Prostate gland (tissue), 2 donors: Measurements from ENCODE around the gene GNLY. TPM values are rescaled to one million over a fixed set of nuclear protein-coding genes. Genes with fewer than 3 reads are reported as not detected.

ENCODE experiments used
- DNase-seq: peaks from one replicate; pipeline ENCODE4 v3.0.0-alpha.2; 2019; ENCODE audit warnings: low spot score
- H3K27ac ChIP-seq, 2 donors: fragments of 200-600 bp; sonication (generic); 2 replicates each; pipeline ENCODE4 v1.5.1; 2017 to 2019
- H3K27me3 ChIP-seq: fragments of 200-600 bp; sonication (generic); replicated peaks from 2 replicates; pipeline ENCODE4 v1.5.1; 2019; ENCODE audit not compliant: insufficient read depth
- H3K36me3 ChIP-seq, 2 donors: fragments of 200-600 bp; sonication (generic); 1 replicate in 1 of 2; 2 replicates in 1 of 2; pipeline versions ENCODE4 v1.5.1 to v1.8.1; 2017 to 2019
- H3K4me1 ChIP-seq: fragments of 200-600 bp; sonication (generic); replicated peaks from 2 replicates; pipeline ENCODE4 v1.5.1; 2019
- H3K4me3 ChIP-seq, 2 donors: fragments of 200-600 bp; sonication (generic); 2 replicates each; pipeline ENCODE4 v1.5.1; 2017 to 2019
- H3K9me3 ChIP-seq: fragments of 200-600 bp; sonication (generic); 2 replicates; pipeline ENCODE4 v1.5.1; 2017
- CTCF ChIP-seq, 4 experiments: fragments of 200-600 bp in 2 of 4; fragments of 450-650 bp in 2 of 4; sonication (generic) in 2 of 4; IDR thresholded peaks; 1 replicate in 3 of 4; 2 replicates in 1 of 4; pipeline ENCODE4 v1.5.1; 2016 to 2019; ENCODE audit warnings: antibody characterized with exemption in 4 of 4, mild to moderate bottlenecking in 2 of 4, moderate library complexity in 2 of 4
- POLR2A ChIP-seq: fragments of 450-650 bp; IDR thresholded peaks from one replicate; pipeline ENCODE4 v1.6.1; 2016; ENCODE audit warnings: antibody characterized with exemption, mild to moderate bottlenecking
- POLR2AphosphoS5 ChIP-seq: sonication (generic); formaldehyde crosslinking; IDR thresholded peaks from one replicate; pipeline ENCODE4 v1.6.1; 2017; ENCODE audit warnings: antibody characterized with exemption
- WGBS: methylation state at CpG from one replicate; pipeline ENCODE4 v1.1.5; 2018; 5-methylcytosine and 5-hydroxymethylcytosine counted together
- intact Hi-C: fragments of 100-400 bp; cut with DNase I; formaldehyde crosslinking; loops from one replicate; pipeline ENCODE4 v1.14.2; 2022
- total RNA-seq, 2 donors: library from RNA; depleted of rRNA; stranded (reverse); fragments of >200 nt; gene quantifications; one replicate each; pipeline ENCODE4 v1.1.0, GENCODE V29; 2016

The GNLY gene
- total RNA-seq, 2 donors from 2014 or later: 0.36 to 0.68 TPM

DNA sequence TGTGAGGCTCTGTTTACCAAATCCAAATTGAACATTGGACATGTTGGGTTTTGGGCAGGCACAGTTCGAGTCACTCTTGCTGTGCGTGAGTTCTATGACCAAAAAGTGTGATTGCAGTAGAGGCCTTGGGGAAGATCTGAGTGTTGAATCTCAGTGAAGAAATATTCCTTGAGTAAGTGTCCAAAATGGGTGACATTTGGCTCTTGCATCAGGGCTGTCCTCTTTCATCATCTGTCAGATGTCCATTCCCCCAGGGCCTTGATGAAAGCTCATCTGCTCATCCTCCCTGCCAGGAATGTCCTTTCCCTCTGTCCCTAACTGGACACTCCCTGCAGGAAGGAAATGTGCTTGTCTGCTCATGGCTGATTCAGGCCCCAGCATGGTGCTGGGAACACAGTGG lies 19.7 kb upstream of the GNLY start:
- no peaks in the 10 kb centered on the region for H3K9me3 ChIP-seq
- no peaks in the 10 kb centered on the region for H3K27me3 ChIP-seq
- H3K36me3 ChIP-seq: no peaks in the 10 kb centered on the region
- no peak overlapping the region for H3K27ac ChIP-seq
- no peak overlapping the region for H3K4me3 ChIP-seq
- DNase-seq: no peak
- WGBS: 93% methylated on average over 2 of the region's 2 CpGs
- H3K4me1 ChIP-seq: no peaks in the 10 kb centered on the region
- intact Hi-C loops: no loop called here
- TF ChIP-seq CTCF (IDR thresholded peaks at IDR 0.05) (no peak), POLR2A (no peak), POLR2AphosphoS5 (no peak)

DNA sequence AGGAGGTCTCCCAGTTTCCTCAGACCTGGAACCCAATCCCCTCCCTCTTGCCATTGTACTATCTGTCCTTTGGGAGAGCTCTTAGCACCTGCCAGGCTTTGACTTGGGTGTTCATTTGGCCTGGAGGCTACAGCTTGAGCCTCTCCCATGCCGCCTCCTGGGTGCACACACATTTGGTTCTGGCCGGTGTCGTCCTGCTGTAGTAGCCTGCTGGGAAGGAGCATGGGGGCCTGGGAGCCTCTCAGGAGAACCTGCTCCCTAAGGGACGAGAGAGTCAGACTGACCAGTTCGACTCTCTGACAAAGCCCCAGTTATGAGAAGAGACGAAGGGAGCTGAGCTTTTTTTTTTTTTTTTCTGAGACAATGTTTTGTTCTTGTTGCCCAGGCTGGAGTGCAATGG lies 18.7 kb upstream of the GNLY start:
- Histone ChIP-seq H3K27me3 (no peaks in the 10 kb centered on the region), H3K27ac (no peak overlapping the region), H3K4me3 (no peak overlapping the region), H3K4me1 (no peaks in the 10 kb centered on the region), H3K36me3 (no peaks in the 10 kb centered on the region), H3K9me3 (no peaks in the 10 kb centered on the region)
- no peak for DNase-seq
- no peak for TF ChIP-seq CTCF (IDR thresholded peaks at IDR 0.05)
- no peak for TF ChIP-seq POLR2AphosphoS5
- TF ChIP-seq POLR2A: no peak
- intact Hi-C loops: no loop called here
- WGBS: 88% methylated on average over 6 of the region's 6 CpGs

GRCh38 chr2:85675866-85676548 lies 18.2 kb upstream of the GNLY start:
- no peaks in the 10 kb centered on the region for H3K27me3 ChIP-seq
- intact Hi-C loops: no loop called here
- no peak overlapping the region for H3K27ac ChIP-seq
- H3K9me3 ChIP-seq: no peaks in the 10 kb centered on the region
- no peaks in the 10 kb centered on the region for H3K4me1 ChIP-seq
- WGBS: 81% methylated on average over 6 of the region's 6 CpGs
- no peak overlapping the region for H3K4me3 ChIP-seq
- no peak for TF ChIP-seq POLR2AphosphoS5
- no peak for TF ChIP-seq CTCF (IDR thresholded peaks at IDR 0.05)
- no peak for TF ChIP-seq POLR2A
- no peaks in the 10 kb centered on the region for H3K36me3 ChIP-seq
- no peak for DNase-seq

GRCh38 chr2:85678377-85678776 lies 15.8 kb upstream of the GNLY start:
- no peaks in the 10 kb centered on the region for H3K4me1 ChIP-seq

More at GRCh38 chr2:85678377-85678776, 15.8 kb upstream of the GNLY start:
- Histone ChIP-seq H3K9me3 (no peaks in the 10 kb centered on the region), H3K27me3 (no peaks in the 10 kb centered on the region), H3K27ac (no peak overlapping the region), H3K36me3 (no peaks in the 10 kb centered on the region), H3K4me3 (no peak overlapping the region)
- intact Hi-C loops: no loop called here
- WGBS: 84% methylated on average over 3 of the region's 3 CpGs
- no peak for DNase-seq
- TF ChIP-seq CTCF (IDR thresholded peaks at IDR 0.05) (no peak), POLR2AphosphoS5 (no peak), POLR2A (no peak)
